H1 (cell line): ENCODE measurements around the gene BIN1. TPM values are rescaled to one million over a fixed set of nuclear protein-coding genes. Genes with fewer than 3 reads are reported as not detected.
A peak's percentile ranks its signal among the peaks of the same experiment; 100 is the strongest.

Experiments used
- CTCF ChIA-PET: fragments of 300-600 bp; sonication (Branson Sonifier 250); formaldehyde crosslinking; loops from one replicate; lab custom pipeline; 2021; ENCODE audit not compliant: partially characterized antibody; lab: Charles Lee
- POLR2A ChIA-PET: fragments of 300-600 bp; sonication (Branson Sonifier 250); formaldehyde crosslinking; loops from one replicate; lab custom pipeline; 2021; ENCODE audit warnings: inconsistent platforms; ENCODE audit not compliant: partially characterized antibody; lab: Charles Lee
- DNase-seq, 2 experiments: peaks; one replicate each; pipeline versions ENCODE4 v3.0.0 to v3.0.0-alpha.2; 2010 to 2022; ENCODE audit warnings: low spot score in 2 of 2, low read depth in 1 of 2, mixed read lengths in 1 of 2
- FAIRE-seq: peaks from 2 replicates; lab custom pipeline; 2011; peaks lifted over from hg19 to GRCh38; lab: Jason Lieb, UNC
- H2AFZ ChIP-seq: 2 replicates; pipeline ENCODE4 v1.8.1; 2012; ENCODE audit warnings: low read length, inconsistent platforms
- H2AK5ac ChIP-seq: 2 replicates; pipeline ENCODE4 v1.6.1; 2013; ENCODE audit warnings: low read depth, low read length
- H2BK120ac ChIP-seq: replicated peaks from 2 replicates; pipeline ENCODE3; 2013; ENCODE audit warnings: low read depth, low read length, inconsistent platforms
- H2BK12ac ChIP-seq: 2 replicates; pipeline ENCODE4 v1.6.1; 2013; ENCODE audit warnings: low read depth, low read length
- H2BK15ac ChIP-seq: 2 replicates; pipeline ENCODE4 v1.6.1; 2013; ENCODE audit warnings: low read length
- H2BK20ac ChIP-seq: 2 replicates; pipeline ENCODE4 v1.6.1; 2013; ENCODE audit warnings: low read length
- H2BK5ac ChIP-seq: 2 replicates; pipeline ENCODE4 v1.6.1; 2013; ENCODE audit warnings: low read depth, low read length
- H3K14ac ChIP-seq: 2 replicates; pipeline ENCODE4 v1.6.1; 2013; ENCODE audit warnings: inconsistent platforms; ENCODE audit not compliant: insufficient read length
- H3K18ac ChIP-seq: 2 replicates; pipeline ENCODE4 v1.6.1; 2013; ENCODE audit warnings: low read length; ENCODE audit errors: extremely low read depth
- H3K23ac ChIP-seq: 2 replicates; pipeline ENCODE4 v1.6.1; 2013; ENCODE audit warnings: inconsistent platforms; ENCODE audit not compliant: insufficient read length
- H3K23me2 ChIP-seq: 2 replicates; pipeline ENCODE4 v1.6.1; 2013; ENCODE audit warnings: low read depth, low read length
- H3K27ac ChIP-seq: 2 replicates; pipeline ENCODE4 v1.6.1; 2011; ENCODE audit warnings: low read depth, low read length, inconsistent platforms
- H3K27me3 ChIP-seq, 4 experiments: replicated peaks in 1 of 4; 1 replicate in 1 of 4; 2 replicates in 3 of 4; pipeline versions ENCODE4 v1.6.1 to v1.8.1; 2011 to 2013; ENCODE audit warnings: low read length in 3 of 4, mild to moderate bottlenecking in 3 of 4, inconsistent platforms in 2 of 4, mixed read lengths in 2 of 4, moderate library complexity in 1 of 4; ENCODE audit not compliant: control insufficient read depth in 3 of 4, insufficient read depth in 3 of 4; ENCODE audit errors: extremely low read depth in 1 of 4
- H3K36me3 ChIP-seq, 4 experiments: 2 replicates each; pipeline versions ENCODE4 v1.6.1 to v1.8.1; 2011 to 2013; ENCODE audit warnings: mild to moderate bottlenecking in 4 of 4, low read length in 3 of 4, moderate library complexity in 2 of 4, control low read depth in 1 of 4, inconsistent platforms in 1 of 4; ENCODE audit not compliant: insufficient read depth in 4 of 4, control insufficient read depth in 2 of 4
- H3K4ac ChIP-seq: replicated peaks from 2 replicates; pipeline ENCODE3; 2013; ENCODE audit warnings: low read length, low read depth, mixed read lengths, inconsistent platforms; ENCODE audit not compliant: insufficient read length
- H3K4me1 ChIP-seq, 4 experiments: replicated peaks in 1 of 4; 1 replicate in 1 of 4; 2 replicates in 3 of 4; pipeline versions ENCODE4 v1.6.1 to v1.8.1; 2011 to 2013; ENCODE audit warnings: low read length in 3 of 4, inconsistent platforms in 2 of 4, mixed read lengths in 1 of 4; ENCODE audit not compliant: insufficient read depth in 4 of 4, control insufficient read depth in 3 of 4
- H3K4me2 ChIP-seq, 2 experiments: 2 replicates each; pipeline versions ENCODE4 v1.6.1 to v1.8.1; 2011 to 2013; ENCODE audit warnings: low read depth in 2 of 2, low read length in 2 of 2, control low read depth in 1 of 2, inconsistent platforms in 1 of 2, mild to moderate bottlenecking in 1 of 2; ENCODE audit not compliant: insufficient read depth in 1 of 2
- H3K4me3 ChIP-seq, 4 experiments: fragments of 200-600, 300-600 bp in 1 of 4; sonication (generic), shearing (Covaris generic), sonication (Bioruptor Twin) in 1 of 4; 2 replicates each; pipeline versions ENCODE4 v1.5.1 to v1.8.1; 2011 to 2016; ENCODE audit warnings: low read length in 4 of 4, low read depth in 3 of 4, control low read depth in 2 of 4, inconsistent platforms in 2 of 4, mild to moderate bottlenecking in 2 of 4, mixed read lengths in 1 of 4, moderate library complexity in 1 of 4; ENCODE audit not compliant: insufficient read depth in 2 of 4; ENCODE audit errors: extremely low read depth in 1 of 4
- H3K56ac ChIP-seq: replicated peaks from 2 replicates; pipeline ENCODE3; 2013; ENCODE audit warnings: low read depth, mild to moderate bottlenecking, mixed read lengths, low read length, inconsistent platforms; ENCODE audit not compliant: insufficient read length
- H3K79me1 ChIP-seq: 2 replicates; pipeline ENCODE4 v1.6.1; 2013; ENCODE audit warnings: low read depth, low read length, control low read depth
- H3K79me2 ChIP-seq, 2 experiments: 2 replicates each; pipeline versions ENCODE4 v1.6.1 to v1.8.1; 2012 to 2013; ENCODE audit warnings: low read length in 2 of 2, mild to moderate bottlenecking in 2 of 2, inconsistent platforms in 1 of 2; ENCODE audit not compliant: insufficient read depth in 2 of 2, control insufficient read depth in 1 of 2
- H3K9ac ChIP-seq, 4 experiments: replicated peaks in 1 of 4; 1 replicate in 1 of 4; 2 replicates in 3 of 4; pipeline versions ENCODE4 v1.6.1 to v1.8.1; 2011 to 2013; ENCODE audit warnings: low read depth in 3 of 4, low read length in 3 of 4, control low read depth in 2 of 4, mild to moderate bottlenecking in 2 of 4, moderate library complexity in 2 of 4, inconsistent platforms in 1 of 4; ENCODE audit errors: extremely low read depth in 1 of 4
- H3K9me3 ChIP-seq, 2 experiments: 2 replicates each; pipeline versions ENCODE4 v1.6.1 to v1.8.1; 2012 to 2013; ENCODE audit warnings: mild to moderate bottlenecking in 2 of 2, moderate library complexity in 2 of 2, control low read depth in 1 of 2, inconsistent platforms in 1 of 2, low read depth in 1 of 2, low read length in 1 of 2, mixed read lengths in 1 of 2; ENCODE audit not compliant: insufficient read depth in 2 of 2
- H4K20me1 ChIP-seq, 2 experiments: replicated peaks in 1 of 2; 2 replicates each; pipeline versions ENCODE3 to v1.8.1; 2011 to 2013; ENCODE audit warnings: inconsistent platforms in 2 of 2, low read length in 2 of 2, mild to moderate bottlenecking in 1 of 2; ENCODE audit not compliant: insufficient read depth in 2 of 2, control insufficient read depth in 1 of 2
- H4K5ac ChIP-seq: 2 replicates; pipeline ENCODE4 v1.6.1; 2013; ENCODE audit warnings: low read length, low read depth, mixed read lengths, inconsistent platforms; ENCODE audit not compliant: insufficient read length
- H4K8ac ChIP-seq: 2 replicates; pipeline ENCODE4 v1.8.0; 2013; ENCODE audit warnings: mild to moderate bottlenecking, moderate library complexity, low read length, inconsistent platforms; ENCODE audit not compliant: insufficient read depth; ENCODE audit errors: extremely low read depth
- H4K91ac ChIP-seq: replicated peaks from 2 replicates; pipeline ENCODE3; 2013; ENCODE audit warnings: low read length, mixed read lengths, inconsistent platforms; ENCODE audit not compliant: insufficient read length
- HDAC6 ChIP-seq: IDR thresholded peaks from one replicate; pipeline ENCODE4 v1.7.1; 2012; ENCODE audit warnings: low read depth, mild to moderate bottlenecking, inconsistent platforms, low read length, moderate library complexity
- NANOG ChIP-seq: IDR thresholded peaks from 2 replicates; pipeline ENCODE4 v1.6.1; 2011; ENCODE audit warnings: low read length, low read depth, mild to moderate bottlenecking, inconsistent platforms; ENCODE audit not compliant: insufficient read depth, poor library complexity, severe bottlenecking
- NRF1 ChIP-seq: IDR thresholded peaks from 2 replicates; pipeline ENCODE4 v1.6.1; 2011; ENCODE audit warnings: mild to moderate bottlenecking, low read depth, low read length, improper control_type of control experiment
- SIN3A ChIP-seq, 2 experiments: IDR thresholded peaks in 1 of 2; conservative IDR thresholded peaks in 1 of 2; 2 replicates each; pipeline ENCODE4 v1.6.1; 2011 to 2012; ENCODE audit warnings: low read length in 2 of 2, improper control_type of control experiment in 1 of 2, low read depth in 1 of 2, mild to moderate bottlenecking in 1 of 2
- SUZ12 ChIP-seq: fragments of 200-600 bp; sonication (generic); IDR thresholded peaks from 2 replicates; pipeline ENCODE4 v1.6.1; 2012; ENCODE audit warnings: mild to moderate bottlenecking, inconsistent platforms, low read length, moderate library complexity, mixed read lengths
- TCF12 ChIP-seq: IDR thresholded peaks from 2 replicates; pipeline ENCODE4 v1.6.1; 2011; ENCODE audit warnings: low read depth, mild to moderate bottlenecking, low read length
- WGBS, 2 experiments: shearing (Covaris generic) in 1 of 2; methylation state at CpG; one replicate each; pipeline versions ENCODE4 v1.1.6 to v1.1.7; 2013 to 2015; ENCODE audit warnings: low lambda C conversion rate in 2 of 2, mixed read lengths in 2 of 2, inconsistent platforms in 1 of 2, low coverage in 1 of 2, missing lambda C conversion rate in 1 of 2; ENCODE audit not compliant: insufficient replicate concordance in 2 of 2, insufficient coverage in 1 of 2, insufficient read length in 1 of 2; ENCODE audit errors: extremely low coverage in 1 of 2, missing lambda C conversion rate in 1 of 2; 5-methylcytosine and 5-hydroxymethylcytosine counted together
- polyA plus RNA-seq, 7 experiments: library from polyadenylated mRNA; depleted of rRNA in 3 of 7; stranded (reverse) in 5 of 7; unstranded in 2 of 7; fragments of >200 nt in 5 of 7; fragments of 200-250 nt in 2 of 7; gene quantifications; 1 replicate in 5 of 7; 2 replicates in 1 of 7; 4 replicates in 1 of 7; pipeline versions ENCODE4 v1.2.1 to v1.2.3, GENCODE V29; 2011 to 2013; ENCODE audit warnings: missing spikeins in 2 of 7, mixed read lengths in 2 of 7
- total RNA-seq: library from RNA; stranded (reverse); fragmentation: NEBNext Ultra II Directional; extraction: Animal tissue kit (Norgen Biotek cat#: 25700); gene quantifications from 2 replicates; pipeline ENCODE4 v1.2.1, GENCODE V29; 2021
- TF ChIP-seq, protein P1 (sequence below): IDR thresholded peaks from 2 replicates; pipeline ENCODE4 v1.6.1; 2011; ENCODE audit warnings: low read length, improper control_type of control experiment
- TF ChIP-seq, protein P2 (sequence below), 3 experiments: IDR thresholded peaks; 1 replicate in 2 of 3; 2 replicates in 1 of 3; pipeline versions ENCODE4 v1.5.1 to v1.6.1; 2011; ENCODE audit warnings: low read length in 3 of 3, mild to moderate bottlenecking in 3 of 3, inconsistent platforms in 2 of 3, low read depth in 1 of 3, moderate library complexity in 1 of 3; ENCODE audit not compliant: insufficient read depth in 1 of 3; ENCODE audit errors: control extremely low read depth in 1 of 3

BIN1 gene
- total and polyA plus RNA-seq, 2 of the 8 experiments (the other 6 are each of a cell fraction or from before 2014, with no cell fraction given), result 23.6 to 35.6 TPM

GRCh38 chr2:127076924-127077323 is 30.0 kb downstream of the BIN1 start:
- Histone ChIP-seq H2BK5ac (no peak overlapping the region; the same call in 1 of the 2 replicates), H4K8ac (peak overlapping the region; percentile 22; the same call in 1 of the 2 replicates), H3K18ac (no peak overlapping the region), H3K4me3 (no peak overlapping the region), H2BK12ac (no peak overlapping the region), H2AFZ (no peak overlapping the region), H3K23ac (no peak overlapping the region), H2BK15ac (no peak overlapping the region), H3K4ac (no peak overlapping the region), H3K79me2 (peaks cover 0 to 9% of the 10 kb centered on the region in 2 experiments; a peak in 1 of 4 replicates), H3K56ac (no peak overlapping the region), H3K27me3 (no peaks in the 10 kb centered on the region), H3K14ac (no peak overlapping the region), H3K9me3 (no peaks in the 10 kb centered on the region), H3K27ac (no peak overlapping the region), H2AK5ac (no peak overlapping the region), H3K4me1 (peaks cover 0 to 9% (median 4%) of the 10 kb centered on the region in 4 experiments; a peak in 3 of 7 replicates), H4K5ac (no peak overlapping the region), H2BK120ac (no peak overlapping the region), H3K9ac (no peak overlapping the region), H3K36me3 (no peaks in the 10 kb centered on the region), H2BK20ac (no peak overlapping the region), H3K4me2 (no peak overlapping the region), H3K79me1 (peaks cover 8% of the 10 kb centered on the region; the same call in 1 of the 2 replicates), H3K23me2 (0 out of 2 replicates have a peak, but pooled peaks cover 2% of the 10 kb centered on the region), H4K20me1 (peaks cover 2 to 7% of the 10 kb centered on the region in 2 experiments), H4K91ac (no peak overlapping the region)
- FAIRE-seq (no peak), DNase-seq (no peak)
- ChIA-PET CTCF (interaction anchor here (0.6 to 12.7 kb wide), 13 partner anchors 7 to 1229 kb away, joined by 3 to 132 read pairs (median 4); partner anchors contain the start of gene BIN1), POLR2A (interaction anchor here (1.0 kb wide), 1 partner anchor 12 kb away, joined by 3 read pairs; no protein-coding TSS in a partner anchor)
- 94% methylated on average over 11 of the region's 11 CpGs; no CpG with 5 or more reads in 1 of the 2 experiments for WGBS, 2 experiments
- TF ChIP-seq NRF1, result no peak
- no peak for TF ChIP-seq SIN3A (conservative IDR thresholded peaks at IDR 0.05 in 1 of 2, IDR thresholded peaks at IDR 0.05 in 1 of 2; ENCODE audit: low read depth in 1 of 2, low read length in 2 of 2)
- no peak for TF ChIP-seq HDAC6
- TF ChIP-seq, protein P1, sequence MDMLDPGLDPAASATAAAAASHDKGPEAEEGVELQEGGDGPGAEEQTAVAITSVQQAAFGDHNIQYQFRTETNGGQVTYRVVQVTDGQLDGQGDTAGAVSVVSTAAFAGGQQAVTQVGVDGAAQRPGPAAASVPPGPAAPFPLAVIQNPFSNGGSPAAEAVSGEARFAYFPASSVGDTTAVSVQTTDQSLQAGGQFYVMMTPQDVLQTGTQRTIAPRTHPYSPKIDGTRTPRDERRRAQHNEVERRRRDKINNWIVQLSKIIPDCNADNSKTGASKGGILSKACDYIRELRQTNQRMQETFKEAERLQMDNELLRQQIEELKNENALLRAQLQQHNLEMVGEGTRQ, result no peak
- TF ChIP-seq NANOG, result no peak
- no peak for TF ChIP-seq SUZ12
- no peak for TF ChIP-seq TCF12
- TF ChIP-seq, protein P2, sequence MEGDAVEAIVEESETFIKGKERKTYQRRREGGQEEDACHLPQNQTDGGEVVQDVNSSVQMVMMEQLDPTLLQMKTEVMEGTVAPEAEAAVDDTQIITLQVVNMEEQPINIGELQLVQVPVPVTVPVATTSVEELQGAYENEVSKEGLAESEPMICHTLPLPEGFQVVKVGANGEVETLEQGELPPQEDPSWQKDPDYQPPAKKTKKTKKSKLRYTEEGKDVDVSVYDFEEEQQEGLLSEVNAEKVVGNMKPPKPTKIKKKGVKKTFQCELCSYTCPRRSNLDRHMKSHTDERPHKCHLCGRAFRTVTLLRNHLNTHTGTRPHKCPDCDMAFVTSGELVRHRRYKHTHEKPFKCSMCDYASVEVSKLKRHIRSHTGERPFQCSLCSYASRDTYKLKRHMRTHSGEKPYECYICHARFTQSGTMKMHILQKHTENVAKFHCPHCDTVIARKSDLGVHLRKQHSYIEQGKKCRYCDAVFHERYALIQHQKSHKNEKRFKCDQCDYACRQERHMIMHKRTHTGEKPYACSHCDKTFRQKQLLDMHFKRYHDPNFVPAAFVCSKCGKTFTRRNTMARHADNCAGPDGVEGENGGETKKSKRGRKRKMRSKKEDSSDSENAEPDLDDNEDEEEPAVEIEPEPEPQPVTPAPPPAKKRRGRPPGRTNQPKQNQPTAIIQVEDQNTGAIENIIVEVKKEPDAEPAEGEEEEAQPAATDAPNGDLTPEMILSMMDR (IDR thresholded peaks at IDR 0.05; ENCODE audit: control extremely low read depth in 1 of 3, insufficient read depth in 1 of 3, low read depth in 1 of 3, low read length in 3 of 3), result no peak
